ENCODE data around the gene CRAT.

DNA sequence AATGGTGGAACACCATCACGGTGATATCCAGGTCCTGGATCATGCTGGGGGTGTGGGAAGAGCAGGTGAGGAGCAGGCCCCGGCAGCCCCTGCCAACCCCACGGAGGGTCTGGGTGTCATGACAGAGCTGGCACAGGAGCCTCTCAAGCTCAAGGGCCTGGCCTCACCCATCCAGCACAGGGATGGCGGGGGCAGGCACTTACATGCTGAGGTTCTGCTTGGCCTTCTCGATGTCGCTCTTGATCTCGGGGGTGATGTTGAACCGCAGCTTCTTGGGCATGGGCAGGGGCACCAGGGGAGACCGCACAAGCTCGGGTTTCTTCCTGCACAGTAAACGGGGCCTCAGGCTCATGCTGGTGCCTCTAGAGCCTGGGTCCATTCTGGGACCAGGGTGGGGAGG is 12.3 kb downstream of the CRAT start:
- TF ChIP-seq, protein P1, sequence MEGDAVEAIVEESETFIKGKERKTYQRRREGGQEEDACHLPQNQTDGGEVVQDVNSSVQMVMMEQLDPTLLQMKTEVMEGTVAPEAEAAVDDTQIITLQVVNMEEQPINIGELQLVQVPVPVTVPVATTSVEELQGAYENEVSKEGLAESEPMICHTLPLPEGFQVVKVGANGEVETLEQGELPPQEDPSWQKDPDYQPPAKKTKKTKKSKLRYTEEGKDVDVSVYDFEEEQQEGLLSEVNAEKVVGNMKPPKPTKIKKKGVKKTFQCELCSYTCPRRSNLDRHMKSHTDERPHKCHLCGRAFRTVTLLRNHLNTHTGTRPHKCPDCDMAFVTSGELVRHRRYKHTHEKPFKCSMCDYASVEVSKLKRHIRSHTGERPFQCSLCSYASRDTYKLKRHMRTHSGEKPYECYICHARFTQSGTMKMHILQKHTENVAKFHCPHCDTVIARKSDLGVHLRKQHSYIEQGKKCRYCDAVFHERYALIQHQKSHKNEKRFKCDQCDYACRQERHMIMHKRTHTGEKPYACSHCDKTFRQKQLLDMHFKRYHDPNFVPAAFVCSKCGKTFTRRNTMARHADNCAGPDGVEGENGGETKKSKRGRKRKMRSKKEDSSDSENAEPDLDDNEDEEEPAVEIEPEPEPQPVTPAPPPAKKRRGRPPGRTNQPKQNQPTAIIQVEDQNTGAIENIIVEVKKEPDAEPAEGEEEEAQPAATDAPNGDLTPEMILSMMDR (IDR thresholded peaks at IDR 0.05) = no peak
- TF ChIP-seq EZH2 (IDR thresholded peaks at IDR 0.05) (no peak), EZH2phosphoT487 (IDR thresholded peaks at IDR 0.05) (no peak)

Measured in neural progenitor cell (in vitro differentiated cells).